Measurements from ENCODE around the gene EXD3.
"Not testable (repeated sequence)": the region's sequence is repeated elsewhere in the genome, so short reads cannot be mapped to it uniquely, and the experiment has no call there.

Gene EXD3

DNA sequence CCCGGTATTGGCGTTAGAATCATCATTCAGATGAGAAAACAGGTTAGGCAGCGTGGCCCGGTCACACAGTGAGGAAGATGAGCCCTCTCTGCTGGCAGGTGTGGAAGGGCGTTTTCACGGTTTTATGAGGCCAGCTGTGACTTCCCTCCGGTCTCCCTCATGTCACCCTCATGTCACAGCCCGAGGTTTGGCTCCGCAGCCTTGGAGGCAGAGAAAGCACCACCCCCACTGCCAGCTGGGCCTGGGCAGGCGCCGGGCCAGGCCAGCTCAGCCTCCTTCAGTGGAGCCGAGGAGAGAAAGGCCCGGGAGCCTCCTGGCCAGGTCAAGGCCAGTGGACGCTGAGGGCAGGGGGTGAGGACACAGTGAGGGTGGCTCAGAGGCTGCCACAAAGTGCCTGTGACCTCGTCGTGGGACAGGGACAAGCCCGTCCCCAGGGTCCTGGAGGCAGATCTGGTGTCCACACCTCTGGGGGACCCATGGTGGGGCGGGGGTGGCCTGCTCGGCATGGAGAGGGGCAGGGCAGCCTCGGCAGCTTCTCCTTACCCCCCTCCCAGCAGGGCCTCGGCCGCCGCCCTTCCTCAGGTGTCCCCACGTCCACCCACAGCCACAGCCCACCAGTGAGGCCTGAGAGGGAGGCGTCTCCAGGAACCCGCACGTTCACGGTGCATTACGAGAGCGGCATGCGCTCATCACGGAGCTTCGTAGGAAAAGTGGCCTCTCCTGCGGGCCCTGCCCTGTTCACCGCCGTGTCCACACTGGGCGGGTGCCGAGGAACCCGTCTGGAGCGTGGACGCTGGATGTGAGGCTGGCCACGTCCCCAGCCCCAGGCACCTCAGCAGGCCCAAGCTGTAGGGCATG, 32.2 kb downstream of the EXD3 start:
- DNase-seq: no peak

DNA sequence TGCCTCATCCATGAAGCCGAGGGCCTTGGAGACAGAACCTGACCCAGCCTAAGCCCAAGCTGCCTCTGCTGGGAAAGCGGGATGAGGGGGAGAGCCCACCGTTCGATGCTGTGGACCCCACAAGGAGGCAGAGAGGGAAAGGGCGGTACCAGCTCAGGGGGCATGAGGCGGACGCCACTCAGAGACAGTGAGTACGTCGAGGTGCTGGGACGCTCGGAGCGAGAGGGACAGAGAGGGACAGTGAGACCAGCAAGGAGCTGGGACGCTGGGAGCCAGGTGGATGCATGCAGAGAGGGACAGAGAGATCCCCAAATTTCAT, 33.6 kb downstream of the EXD3 start:
- DNase-seq: no peak

DNA sequence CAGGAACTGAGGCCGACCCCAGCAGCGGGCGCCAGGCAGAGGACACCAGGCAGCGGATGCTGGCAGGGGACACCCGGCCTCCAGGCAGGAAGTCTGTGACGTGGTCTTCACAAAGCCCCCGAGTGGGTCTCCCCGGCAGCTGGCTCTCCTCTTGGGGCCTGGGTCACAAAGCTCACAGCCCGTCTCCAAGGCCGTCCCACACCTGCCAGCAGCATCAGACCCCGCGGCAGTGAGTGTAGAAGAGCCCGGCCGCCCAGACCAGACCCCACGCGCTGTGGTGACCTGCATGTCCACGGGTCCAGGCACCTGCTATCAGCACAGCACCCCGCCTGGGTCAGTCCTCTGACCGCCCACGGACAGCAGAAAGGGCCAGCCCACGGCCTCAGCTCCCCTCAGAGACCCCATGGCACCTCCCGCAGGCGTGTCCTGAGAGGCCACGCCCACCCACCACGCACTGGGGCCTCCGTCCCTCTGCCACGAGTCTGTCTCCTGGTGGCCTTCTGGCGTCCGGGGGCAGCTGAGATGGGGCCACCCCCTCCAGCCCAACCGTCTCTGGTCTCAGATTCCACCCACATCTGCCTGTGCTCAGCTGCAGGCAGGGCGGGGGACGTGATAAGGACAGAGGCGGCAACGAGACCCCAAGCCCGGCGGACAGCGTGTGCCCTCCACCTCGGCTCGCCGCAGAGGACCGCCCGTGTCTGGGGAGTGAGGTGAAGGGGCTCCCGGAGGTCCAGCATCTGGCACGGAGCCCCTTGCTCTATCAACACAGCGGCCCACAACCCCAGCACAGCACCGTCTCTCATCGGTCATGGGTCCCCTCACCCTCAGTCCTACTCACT, 34.2 kb downstream of the EXD3 start:
- no peak for DNase-seq

DNA sequence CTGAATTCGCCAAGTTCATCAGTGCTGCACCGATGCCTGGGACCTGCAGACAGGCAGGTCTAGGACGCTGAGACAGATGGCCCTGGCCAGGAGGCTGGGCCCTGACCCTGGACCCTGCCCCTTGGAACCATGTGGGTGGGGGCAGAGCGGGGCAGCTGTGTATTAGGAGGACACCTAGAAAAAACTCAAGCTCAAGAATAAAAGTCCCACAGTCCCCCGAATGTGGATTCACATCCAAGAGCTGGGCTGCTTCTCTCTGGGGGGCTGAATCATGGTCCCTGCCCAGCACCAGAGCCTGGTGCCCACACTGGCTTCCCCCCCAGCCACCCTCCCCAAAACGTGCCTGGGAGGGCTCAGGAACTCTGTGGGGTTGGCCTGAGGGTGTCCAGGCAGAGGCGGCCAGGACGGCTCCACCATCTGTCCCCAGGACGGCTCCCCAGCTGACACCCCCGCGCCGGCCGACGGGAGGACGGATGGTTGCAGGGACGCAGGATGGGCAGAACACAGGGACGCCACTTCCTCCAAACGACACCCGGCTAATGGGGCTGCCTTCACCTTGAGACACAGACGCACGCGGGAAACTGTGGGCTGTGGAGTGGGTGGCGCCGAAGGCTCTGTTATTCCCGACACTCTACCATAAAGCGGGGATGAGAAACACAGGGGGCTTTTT, 34.9 kb downstream of the EXD3 start:
- DNase-seq: no peak

DNA sequence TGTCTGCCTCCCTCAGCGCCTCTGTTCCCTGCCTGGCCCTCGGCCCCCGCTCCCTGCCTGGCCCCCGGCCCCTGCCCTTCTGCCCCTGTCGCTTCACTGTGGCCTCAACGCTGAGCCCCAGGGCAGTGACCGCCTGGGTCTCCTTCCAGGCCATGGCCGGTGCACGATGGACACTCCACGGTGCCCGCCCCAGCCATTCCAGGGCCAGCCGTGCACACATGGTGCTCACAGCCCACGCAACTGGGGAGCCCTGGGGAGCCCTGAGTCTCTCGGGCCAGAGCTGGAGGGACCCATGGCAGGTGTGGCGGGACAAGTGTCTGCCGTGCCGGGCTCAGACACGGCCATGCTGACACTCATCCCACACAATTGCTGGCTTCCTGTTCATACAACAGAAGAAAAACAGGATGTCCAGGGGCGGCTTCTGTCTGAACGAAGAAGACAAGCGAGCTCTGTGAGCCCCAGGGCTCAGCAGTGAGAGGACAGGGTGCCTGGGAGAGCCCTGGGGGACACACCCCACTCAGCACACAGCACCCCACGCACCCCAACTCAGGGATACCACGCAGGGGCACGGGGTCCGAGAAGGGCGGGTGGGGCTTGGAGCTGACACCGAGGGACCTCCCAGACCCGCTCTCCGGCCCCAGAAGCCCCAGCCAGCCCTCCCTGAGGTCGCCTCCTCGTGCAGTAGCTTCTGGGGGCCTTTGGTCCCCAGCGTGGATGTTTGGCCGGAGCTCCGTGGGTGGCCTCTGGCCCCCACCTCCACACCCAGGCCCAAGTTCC, 35.7 kb downstream of the EXD3 start:
- no peak for DNase-seq

DNA sequence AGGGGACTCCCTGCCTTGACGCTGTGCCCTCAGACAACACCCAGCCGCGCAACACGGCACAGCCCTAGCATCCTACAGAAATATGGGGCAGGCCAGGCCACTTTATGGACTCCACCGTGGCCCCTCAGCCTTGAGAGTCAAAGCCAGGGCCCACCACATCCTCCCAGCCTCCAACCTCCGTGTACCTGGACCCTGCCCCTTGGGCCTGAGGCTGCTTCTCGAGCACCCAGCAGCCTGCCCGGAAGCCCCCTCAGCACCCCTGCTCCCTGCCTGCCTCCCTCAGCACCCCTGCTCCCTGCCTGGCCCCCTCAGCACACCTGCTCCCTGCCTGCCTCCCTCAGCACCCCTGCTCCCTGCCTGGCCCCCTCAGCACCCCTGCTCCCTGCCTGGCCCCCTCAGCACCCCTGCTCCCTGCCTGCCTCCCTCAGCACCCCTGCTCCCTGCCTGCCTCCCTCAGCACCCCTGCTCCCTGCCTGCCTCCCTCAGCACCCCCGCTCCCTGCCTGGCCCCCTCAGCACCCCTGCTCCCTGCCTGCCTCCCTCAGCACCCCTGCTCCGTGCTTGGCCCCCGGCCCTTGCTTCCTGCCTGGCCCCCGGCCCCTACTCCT, 36.4 kb downstream of the EXD3 start:
- DNase-seq: not testable (repeated sequence)

DNA sequence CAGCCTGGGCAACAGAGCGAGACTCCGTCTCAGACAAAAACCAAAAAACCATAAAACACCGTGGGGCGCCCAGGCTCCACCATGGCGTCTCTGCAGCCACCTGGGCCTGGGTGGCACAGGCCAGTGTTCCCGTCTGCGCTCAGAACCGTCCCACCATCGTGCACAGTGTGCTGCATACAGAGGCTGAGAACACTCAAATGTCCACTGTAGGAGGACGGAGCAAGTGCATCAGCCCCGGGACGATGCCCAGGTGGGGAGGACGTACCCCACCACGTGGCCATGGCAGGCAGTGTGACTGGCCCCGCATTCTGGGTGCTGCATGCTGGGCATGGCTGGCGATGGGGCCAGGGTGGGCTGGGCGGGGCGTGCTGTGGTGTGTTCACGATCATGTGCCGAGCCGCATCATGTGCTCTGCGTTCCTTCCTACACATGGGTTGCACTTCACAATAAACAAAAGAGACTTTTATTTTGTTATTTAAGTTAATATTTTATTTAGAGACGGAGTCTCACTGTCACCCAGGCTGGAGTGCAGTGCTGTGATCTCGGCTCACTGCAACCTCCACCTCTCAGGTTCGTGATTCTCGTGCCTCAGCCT, 37.8 kb downstream of the EXD3 start:
- no peak for DNase-seq

DNA sequence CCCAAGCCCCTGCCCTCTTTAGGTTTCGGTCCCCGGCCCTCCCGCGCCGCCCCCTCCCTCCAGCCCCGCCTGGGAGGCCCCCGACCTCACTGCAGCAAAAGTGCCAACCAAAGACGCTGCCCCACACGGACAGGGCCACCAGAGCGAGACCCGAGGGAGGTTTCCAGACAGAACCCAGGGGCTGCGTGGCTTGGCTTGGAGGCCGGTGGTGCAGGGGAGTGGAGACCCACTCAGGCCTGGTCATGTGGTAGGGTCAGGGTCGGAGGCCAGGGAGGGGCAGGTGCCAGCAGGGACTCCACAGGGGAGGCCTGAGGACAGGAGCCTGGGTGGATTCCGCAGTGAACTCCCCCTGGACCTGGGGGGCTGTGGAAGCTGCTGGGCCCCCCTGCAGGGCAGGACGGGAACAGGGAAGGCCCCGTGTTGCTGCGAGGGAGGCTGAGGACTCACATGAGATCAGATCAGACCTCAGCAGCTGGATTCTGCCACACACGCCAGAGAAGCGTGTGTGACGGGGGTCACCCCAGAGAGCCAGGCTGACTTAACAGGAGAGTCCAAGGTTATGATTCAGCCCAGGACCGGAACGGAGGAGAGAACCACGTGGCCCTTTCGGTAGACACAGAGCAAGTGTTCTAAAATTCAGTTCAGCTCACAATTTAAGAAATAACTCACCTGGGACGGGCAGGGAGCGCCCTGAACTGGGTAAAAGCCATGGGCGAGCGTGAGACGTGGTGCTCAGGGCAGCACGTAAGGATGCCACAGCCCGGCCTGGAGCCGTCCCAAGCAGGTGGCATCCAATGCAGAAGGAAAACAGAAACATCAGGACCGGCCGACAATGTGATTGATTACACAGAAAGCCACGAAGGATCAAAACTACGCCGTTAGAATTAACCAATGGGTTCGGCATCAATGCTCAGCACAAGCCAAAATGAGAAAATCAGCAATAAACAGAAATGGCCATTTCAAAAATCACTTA, 38.9 kb downstream of the EXD3 start:
- no peak for DNase-seq

DNA sequence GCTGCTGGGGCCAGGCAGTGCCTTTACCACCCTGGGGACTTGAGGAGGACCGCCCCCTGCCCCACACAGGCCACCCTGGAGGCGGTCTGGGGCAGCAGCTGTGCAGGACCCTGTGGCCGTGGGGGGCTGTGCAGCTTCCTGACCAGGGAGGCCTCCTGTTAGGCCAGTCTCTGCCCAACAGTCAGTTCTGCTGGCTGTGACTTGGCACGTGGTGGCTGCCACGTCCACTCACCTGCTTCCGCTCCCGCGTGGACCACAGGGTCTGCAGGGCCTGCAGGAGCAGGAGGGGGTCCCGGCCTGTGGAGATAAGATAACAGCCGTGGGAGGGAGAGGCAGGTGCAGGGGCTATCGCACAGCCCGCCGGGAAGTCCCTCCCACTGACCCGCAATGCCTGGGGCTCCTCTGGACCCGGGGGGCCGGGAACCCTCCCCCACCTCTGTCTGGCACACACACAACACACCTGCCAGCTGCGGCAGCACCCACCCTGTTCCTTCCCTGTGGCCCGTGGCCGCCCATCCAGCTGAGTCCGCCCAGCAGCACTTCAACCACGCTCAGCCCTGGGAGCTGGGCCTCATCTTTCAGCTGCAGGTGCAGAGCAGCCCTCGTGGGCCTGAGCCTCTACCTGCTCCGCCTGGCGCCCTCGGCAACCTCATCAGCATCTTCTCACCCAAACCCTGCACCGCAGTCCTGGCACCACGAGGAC, 39.7 kb downstream of the EXD3 start:
- no peak for DNase-seq

DNA sequence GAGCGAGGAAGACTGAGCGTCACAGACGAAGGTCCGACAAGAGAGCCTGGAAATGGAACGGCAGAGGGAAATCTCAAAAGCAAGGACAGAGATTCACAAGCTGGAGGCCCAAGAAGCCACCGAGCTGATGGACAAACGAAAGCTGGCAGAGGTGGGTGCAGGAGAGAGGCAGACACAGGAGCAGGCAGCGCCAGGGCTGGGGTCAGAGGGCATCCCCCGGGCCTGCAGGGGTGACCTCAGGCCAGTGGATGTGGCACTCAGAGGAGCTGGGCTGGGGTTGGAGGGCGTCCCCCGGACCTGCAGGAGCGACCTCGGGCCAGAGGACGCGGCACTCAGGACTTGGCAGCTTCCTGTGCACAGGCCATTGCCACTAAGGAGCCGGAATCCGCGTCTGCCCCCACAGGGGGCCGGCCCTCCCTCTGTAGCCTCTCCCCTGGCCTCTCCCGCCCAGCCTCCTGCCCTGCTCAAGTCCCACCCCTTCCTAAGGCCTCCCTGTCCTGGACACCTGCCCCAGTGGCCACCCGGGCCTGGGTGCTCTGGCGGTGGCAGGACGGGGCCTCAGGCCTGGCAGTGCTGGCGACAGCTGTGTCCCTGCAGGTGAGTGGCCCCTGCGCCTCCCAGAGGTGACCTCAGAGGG, 40.4 kb downstream of the EXD3 start:
- no peak for DNase-seq

DNA sequence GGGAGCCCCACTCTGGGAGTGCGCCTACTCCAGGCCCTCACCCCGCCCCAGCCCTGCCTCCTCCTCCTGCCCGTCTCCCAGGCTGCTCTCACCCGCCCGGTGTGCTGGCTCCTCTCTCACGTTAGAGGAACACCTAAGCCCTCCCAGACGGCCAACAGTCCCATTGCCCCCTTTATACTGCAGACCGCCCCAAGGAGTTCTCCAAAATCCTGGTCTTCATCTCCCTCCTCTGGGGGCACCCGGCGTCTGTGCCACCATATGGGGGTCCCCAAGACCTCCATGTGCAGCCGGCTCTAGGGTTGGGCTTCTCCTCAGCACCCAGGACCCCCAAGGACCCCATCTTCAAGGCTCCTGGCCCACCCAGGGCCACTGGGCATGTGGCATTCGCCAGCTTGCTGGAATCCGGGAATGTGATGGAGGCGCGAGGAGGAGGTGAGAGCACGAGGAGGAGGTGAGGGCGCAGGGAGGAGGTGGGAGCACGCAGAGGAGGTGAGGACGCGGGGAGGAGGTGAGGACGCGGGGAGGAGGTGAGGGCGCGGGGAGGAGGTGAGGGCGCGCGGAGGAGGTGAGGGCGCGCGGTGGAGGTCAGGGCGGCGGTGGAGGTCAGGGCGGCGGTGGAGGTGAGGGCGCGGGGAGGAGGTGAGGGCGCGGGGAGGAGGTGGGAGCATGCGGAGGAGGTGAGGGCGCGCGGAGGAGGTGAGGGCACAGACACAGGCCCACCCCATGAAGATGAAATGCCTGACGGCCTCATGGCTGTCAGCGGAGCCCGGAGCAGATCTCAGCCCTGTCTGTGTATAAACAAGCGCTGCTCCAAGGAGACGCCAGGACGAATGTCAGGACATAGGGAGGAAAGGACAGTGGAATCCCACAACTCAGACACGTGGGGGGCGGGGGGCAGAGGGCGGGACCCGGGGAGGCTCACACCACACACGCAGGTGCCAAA, 41.2 kb downstream of the EXD3 start:
- DNase-seq: no peak

DNA sequence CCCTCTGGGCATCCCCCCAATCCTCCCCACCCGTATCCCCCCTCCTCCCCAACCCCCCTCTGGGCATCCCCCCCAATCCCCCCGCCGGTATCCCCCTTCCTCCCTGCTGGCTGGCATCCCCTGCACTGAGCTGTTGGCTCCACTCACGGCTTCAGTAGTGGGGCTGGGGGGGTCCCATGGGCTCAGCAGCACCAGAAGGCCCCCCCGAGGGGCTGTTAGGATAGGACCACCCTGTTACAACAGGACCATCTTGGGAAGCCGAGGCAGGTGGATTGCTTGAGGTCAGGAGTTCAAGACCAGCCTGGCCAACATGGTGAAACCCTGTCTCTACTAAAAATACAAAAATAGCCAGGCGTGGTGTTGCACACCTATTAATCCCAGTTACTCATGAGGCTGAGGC, 42.4 kb downstream of the EXD3 start:
- no peak for DNase-seq

DNA sequence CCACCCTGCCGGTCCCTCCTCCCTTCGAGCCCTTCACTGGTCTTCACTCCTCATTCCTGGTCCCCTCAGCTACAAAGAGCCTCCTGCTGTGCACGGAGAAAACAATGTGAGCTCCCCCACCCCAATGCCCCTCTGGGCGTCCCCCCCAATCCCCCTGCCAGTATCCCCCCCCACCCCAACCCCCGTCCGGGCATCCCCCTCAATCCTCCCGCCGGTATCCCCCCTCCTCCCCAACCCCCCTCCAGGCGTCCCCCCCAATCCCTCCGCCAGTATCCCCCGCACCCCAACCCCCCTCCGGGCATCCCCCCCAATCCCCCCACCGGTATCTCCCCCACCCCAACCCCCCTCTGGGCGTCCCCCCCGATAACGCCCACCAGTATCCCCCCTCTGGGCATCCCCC, 42.8 kb downstream of the EXD3 start:
- no peak for DNase-seq

DNA sequence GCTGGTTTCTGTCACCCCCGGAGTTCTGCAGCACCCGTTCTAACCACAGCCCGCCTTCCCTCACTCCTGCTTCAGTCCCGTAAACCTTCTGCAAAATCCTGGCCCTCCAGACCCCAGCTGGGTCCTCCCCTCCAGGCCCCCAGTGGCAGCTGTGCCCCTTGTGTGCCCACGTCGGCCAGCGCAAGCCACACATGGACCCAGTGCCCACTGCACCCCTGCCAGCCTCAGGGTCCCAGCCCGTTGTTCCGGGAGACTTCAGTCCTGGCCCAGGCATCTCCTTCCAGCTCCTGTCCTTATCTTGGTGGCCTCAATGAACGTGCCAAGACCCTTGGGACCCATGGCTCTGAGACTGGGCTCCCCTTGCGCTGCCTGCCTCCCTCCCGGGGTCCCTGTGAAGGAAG, 43.2 kb downstream of the EXD3 start:
- DNase-seq: no peak

DNA sequence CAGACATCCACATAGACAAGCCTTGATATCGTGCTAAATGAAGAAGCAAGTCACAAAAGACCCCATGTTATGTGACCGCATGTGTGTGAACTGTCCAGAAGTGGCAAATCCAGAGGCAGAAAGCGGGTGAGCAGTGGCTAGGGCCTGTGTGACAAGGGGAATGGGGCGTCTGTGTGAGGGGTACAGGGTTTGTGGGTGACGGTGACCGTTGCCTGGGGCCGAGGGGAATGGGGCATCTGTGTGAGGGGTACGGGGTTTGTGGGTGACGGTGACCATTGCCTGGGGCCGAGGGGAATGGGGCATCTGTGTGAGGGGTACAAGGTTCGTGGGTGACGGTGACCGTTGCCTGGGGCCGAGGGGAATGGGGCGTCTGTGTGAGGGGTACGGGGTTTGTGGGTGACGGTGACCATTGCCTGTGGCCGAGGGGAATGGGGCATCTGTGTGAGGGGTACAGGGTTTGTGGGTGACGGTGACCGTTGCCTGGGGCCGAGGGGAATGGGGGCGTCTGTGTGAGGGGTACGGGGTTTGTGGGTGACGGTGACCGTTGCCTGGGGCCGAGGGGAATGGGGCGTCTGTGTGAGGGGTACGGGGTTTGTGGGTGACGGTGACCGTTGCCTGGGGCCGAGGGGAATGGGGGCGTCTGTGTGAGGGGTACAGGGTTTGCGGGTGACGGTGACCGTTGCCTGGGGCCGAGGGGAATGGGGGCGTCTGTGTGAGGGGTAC, 44.1 kb downstream of the EXD3 start:
- not testable (repeated sequence) for DNase-seq

DNA sequence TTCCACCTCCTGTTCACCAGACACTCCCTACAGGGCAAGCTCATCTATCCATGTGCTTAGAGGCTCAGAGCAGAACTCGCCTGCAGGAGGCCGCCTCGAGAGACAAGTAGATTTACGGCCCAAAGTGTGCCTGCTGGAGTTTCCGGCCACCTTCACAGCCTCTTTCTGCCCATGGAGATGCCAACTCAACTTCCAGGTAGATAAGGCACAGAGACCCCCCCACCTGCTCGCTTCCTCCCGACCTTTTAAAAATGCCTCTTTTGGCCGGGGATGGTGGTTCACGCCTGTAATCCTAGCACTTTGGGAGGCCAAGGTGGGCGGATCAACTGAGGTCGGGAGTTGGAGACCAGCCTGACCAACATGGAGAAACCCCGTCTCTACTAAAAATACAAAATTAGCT, 46.6 kb downstream of the EXD3 start:
- DNase-seq: no peak

DNA sequence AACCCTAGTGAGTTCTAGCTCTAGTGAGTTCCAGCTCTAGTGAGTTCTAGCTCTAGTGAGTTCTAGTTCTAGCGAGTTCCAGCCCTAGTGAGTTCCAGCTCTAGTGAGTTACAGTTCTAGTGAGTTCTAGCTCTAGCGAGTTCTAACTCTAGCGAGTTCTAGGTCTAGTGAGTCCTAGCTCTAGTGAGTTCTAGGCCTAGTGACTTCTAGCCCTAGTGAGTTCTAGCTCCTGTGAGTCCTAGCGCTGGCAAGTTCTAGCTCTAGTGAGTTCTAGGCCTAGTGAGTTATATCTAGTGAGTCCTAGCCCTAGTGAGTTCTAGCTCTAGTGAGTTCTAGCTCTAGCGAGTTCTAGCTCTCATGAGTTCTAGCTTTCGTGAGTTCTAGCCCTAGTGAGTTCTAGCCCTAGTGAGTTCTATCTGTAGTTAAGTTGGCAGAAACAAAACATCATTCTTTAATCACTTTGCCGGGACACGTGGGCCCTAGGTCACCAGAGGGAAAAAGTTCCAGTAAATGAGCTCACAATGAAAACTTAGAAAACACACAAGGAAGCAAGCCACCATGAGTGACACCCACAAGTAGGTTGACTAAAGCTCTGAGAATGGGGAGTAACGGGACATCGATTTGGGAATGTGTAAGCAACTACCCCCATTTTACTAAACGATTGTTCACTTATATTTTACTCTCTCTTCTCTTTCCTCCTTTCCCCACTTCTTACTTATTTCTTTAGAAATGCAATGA, 47.5 kb downstream of the EXD3 start:
- DNase-seq: no peak
